Measurements from ENCODE around the gene TTC19.

The TTC19 gene

GRCh38 chr17:16019347-16019746 is 19.7 kb downstream of the TTC19 start:
- no peak for TF ChIP-seq CTCF (IDR thresholded peaks at IDR 0.05; ENCODE audit: control insufficient read depth, insufficient read depth, low read depth, low read length, missing control alignments)
- DNase-seq (ENCODE audit: low read depth): no peak
- no peak overlapping the region for H3K4me3 ChIP-seq (ENCODE audit: control insufficient read depth, low read depth, low read length)

GRCh38 chr17:16023881-16024280 is 24.3 kb downstream of the TTC19 start:
- TF ChIP-seq CTCF (IDR thresholded peaks at IDR 0.05; ENCODE audit: control insufficient read depth, insufficient read depth, low read depth, low read length, missing control alignments): no peak
- no peak overlapping the region for H3K4me3 ChIP-seq (ENCODE audit: control insufficient read depth, low read depth, low read length)
- no peak for DNase-seq (ENCODE audit: low read depth)

- TF ChIP-seq CTCF (IDR thresholded peaks at IDR 0.05; ENCODE audit: control insufficient read depth, insufficient read depth, low read depth, low read length, missing control alignments): no peak
- no peak overlapping the region for H3K4me3 ChIP-seq (ENCODE audit: control insufficient read depth, low read depth, low read length)
- DNase-seq (ENCODE audit: low read depth): no peak
Measured at GRCh38 chr17:16025202-16025601, 25.6 kb downstream of the TTC19 start.

DNA sequence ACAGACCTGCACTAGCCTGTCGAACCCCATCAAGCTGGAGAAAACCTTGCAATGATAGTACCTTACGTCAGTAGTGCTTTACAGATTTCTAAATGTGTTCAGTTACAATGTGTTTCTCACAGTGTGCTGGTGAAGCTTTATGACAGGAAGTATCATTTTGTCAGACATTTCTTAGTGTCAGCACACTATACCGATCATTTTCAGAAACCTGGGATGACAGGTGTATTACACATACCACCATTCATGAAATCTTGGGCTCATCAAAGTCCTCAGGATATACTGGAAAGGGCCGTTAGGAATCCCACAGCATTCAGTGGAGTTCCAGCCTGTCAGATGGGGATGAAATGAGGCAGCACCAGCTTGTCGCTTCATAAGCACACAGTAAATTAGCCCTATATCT is 27.3 kb downstream of the TTC19 start:
- TF ChIP-seq CTCF (IDR thresholded peaks at IDR 0.05; ENCODE audit: control insufficient read depth, insufficient read depth, low read depth, low read length, missing control alignments): no peak

GRCh38 chr17:16027708-16028584 is 28.3 kb downstream of the TTC19 start:
- peak; percentile 85 for DNase-seq (ENCODE audit: low read depth)
- H3K4me3 ChIP-seq (ENCODE audit: control insufficient read depth, low read depth, low read length): no peak overlapping the region
- peak; percentile 1 for TF ChIP-seq CTCF (IDR thresholded peaks at IDR 0.05; ENCODE audit: control insufficient read depth, insufficient read depth, low read depth, low read length, missing control alignments)

More for the DNA sequence above, 27.3 kb downstream of the TTC19 start:
- DNase-seq (ENCODE audit: low read depth): no peak
- no peak overlapping the region for H3K4me3 ChIP-seq (ENCODE audit: control insufficient read depth, low read depth, low read length)

DNA sequence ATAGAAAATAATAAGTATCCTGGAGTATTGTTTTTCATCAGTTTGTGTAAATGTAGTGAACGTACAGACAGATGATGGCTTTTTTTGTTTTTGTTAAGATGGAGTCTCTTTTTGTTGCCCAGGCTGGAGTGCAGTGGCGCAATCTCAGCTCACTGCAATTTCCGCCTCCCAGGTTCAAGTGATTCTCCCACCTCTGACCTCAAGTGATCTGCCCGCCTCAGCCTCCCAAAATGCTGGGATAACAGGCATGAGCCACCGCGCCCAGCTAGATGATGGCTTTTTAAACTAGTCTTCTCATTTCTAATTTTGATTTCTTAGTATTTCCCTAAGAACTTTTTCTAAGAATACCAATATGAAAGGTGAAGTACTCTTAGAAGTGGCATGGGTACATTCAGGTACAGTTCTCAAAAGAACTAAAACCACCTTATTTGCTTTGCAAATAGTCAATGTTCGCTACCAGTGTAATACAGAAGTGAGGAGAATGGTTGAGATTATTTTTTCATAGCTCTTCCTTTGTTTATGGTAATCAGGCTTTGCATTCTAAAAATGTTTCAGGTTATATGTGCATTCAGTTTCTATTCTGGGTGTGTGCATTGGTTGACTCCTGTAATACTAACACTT is 34.2 kb downstream of the TTC19 start:
- H3K4me3 ChIP-seq (ENCODE audit: control insufficient read depth, low read depth, low read length): no peak overlapping the region
- DNase-seq (ENCODE audit: low read depth): no peak
- no peak for TF ChIP-seq CTCF (IDR thresholded peaks at IDR 0.05; ENCODE audit: control insufficient read depth, insufficient read depth, low read depth, low read length, missing control alignments)

All from AG09309 (cell line).